Measurements from ENCODE around the gene DHTKD1.

DHTKD1 gene

GRCh38 chr10:12171512-12171911, 102.8 kb downstream of the DHTKD1 start (continued):
- peak; percentile 80 for TF ChIP-seq ZXDB (tag by site-specific recombination; IDR thresholded peaks at IDR 0.05)
